ENCODE measurements around the gene HNRNPL. TPM values are rescaled to one million over a fixed set of nuclear protein-coding genes. Genes with fewer than 3 reads are reported as not detected.

HNRNPL gene
- total and polyA plus RNA-seq, 9 of the 15 experiments (the other 6 are each of a cell fraction or from before 2014, with no cell fraction given) = 39.5 to 610 (median 299) TPM

GRCh38 chr19:38862321-38863059 is 12.7 kb upstream of the HNRNPL start (continued):
- TF ChIP-seq LCOR (CRISPR knock-in tag; IDR thresholded peaks at IDR 0.05) (no peak), ATF7 (IDR thresholded peaks at IDR 0.05) (peak; percentile 69), TSC22D4 (tag; IDR thresholded peaks at IDR 0.05) (no peak), TCF3 (CRISPR knock-in tag; IDR thresholded peaks at IDR 0.05) (peak; percentile 57), HSF4 (CRISPR knock-in tag; IDR thresholded peaks at IDR 0.05; ENCODE audit: borderline replicate concordance) (no peak), JUND (IDR thresholded peaks at IDR 0.05; ENCODE audit: borderline replicate concordance, low read depth, low read length) (peak; percentile 58; the same call in 1 of the 2 replicates), JUND (tag; IDR thresholded peaks at IDR 0.05; ENCODE audit: borderline replicate concordance, low read depth, low read length) (peak; percentile 71; the same call in 1 of the 3 replicates), HIVEP1 (CRISPR knock-in tag; IDR thresholded peaks at IDR 0.05) (0 out of 2 replicates have a peak, but pooled peaks have one; percentile 56), NFIC (IDR thresholded peaks at IDR 0.05) (peak; percentile 80), ZC3H8 (IDR thresholded peaks at IDR 0.05) (no peak), AFF1 (IDR thresholded peaks at IDR 0.05; ENCODE audit: low read depth in 1 of 2, partially characterized antibody in 2 of 2) (peak; percentile 21 to 41), RERE (CRISPR knock-in tag; IDR thresholded peaks at IDR 0.05; ENCODE audit: borderline replicate concordance) (no peak), ZBED1 (IDR thresholded peaks at IDR 0.05) (no peak), SNRNP70 (optimal IDR thresholded peaks at IDR 0.05; ENCODE audit: low read depth, low read length) (no peak), SP2 (IDR thresholded peaks at IDR 0.05; ENCODE audit: extremely low read depth, low read depth, low read length, poor library complexity, severe bottlenecking) (no peak), GTF2B (IDR thresholded peaks at IDR 0.05; ENCODE audit: extremely low read depth, insufficient read length) (no peak), ZNF140 (CRISPR knock-in tag; IDR thresholded peaks at IDR 0.05) (no peak), SAP30 (IDR thresholded peaks at IDR 0.05; ENCODE audit: borderline replicate concordance, insufficient read depth, low read depth, low read length, poor library complexity, severe bottlenecking) (no peak)
